Immature natural killer cell (primary cell): Measurements from ENCODE around the gene ABCA7. TPM values are rescaled to one million over a fixed set of nuclear protein-coding genes. Genes with fewer than 3 reads are reported as not detected.

Source experiments
- DNase-seq, 3 donors: peaks; one replicate each; pipeline ENCODE4 v3.0.0; 2022; ENCODE audit warnings: mixed read lengths in 1 of 3
- H3K27ac Mint-ChIP-seq, 6 donors: one replicate each; pipeline ENCODE4 v1.8.0; 2020; ENCODE audit warnings: mixed read lengths in 6 of 6, mild to moderate bottlenecking in 5 of 6, inconsistent platforms in 4 of 6, moderate library complexity in 3 of 6
- H3K27me3 Mint-ChIP-seq, 3 donors: one replicate each; pipeline ENCODE4 v1.8.0; 2020 to 2021; ENCODE audit warnings: low read depth in 3 of 3, mild to moderate bottlenecking in 3 of 3, mixed read lengths in 3 of 3, moderate library complexity in 3 of 3, inconsistent platforms in 1 of 3
- H3K36me3 Mint-ChIP-seq, 3 donors: one replicate each; pipeline ENCODE4 v1.8.0; 2020; ENCODE audit warnings: mixed read lengths in 3 of 3, inconsistent platforms in 2 of 3, mild to moderate bottlenecking in 2 of 3
- H3K4me1 Mint-ChIP-seq, 2 donors: one replicate each; pipeline ENCODE4 v1.8.0; 2020; ENCODE audit warnings: inconsistent platforms in 2 of 2, mild to moderate bottlenecking in 2 of 2, mixed read lengths in 2 of 2, moderate library complexity in 1 of 2
- H3K4me3 Mint-ChIP-seq, 5 donors: one replicate each; pipeline ENCODE4 v1.8.0; 2020; ENCODE audit warnings: mild to moderate bottlenecking in 5 of 5, mixed read lengths in 5 of 5, inconsistent platforms in 3 of 5, moderate library complexity in 3 of 5
- H3K9me3 Mint-ChIP-seq, 6 donors: one replicate each; pipeline ENCODE4 v1.8.0; 2020; ENCODE audit warnings: mild to moderate bottlenecking in 6 of 6, mixed read lengths in 6 of 6, inconsistent platforms in 4 of 6, moderate library complexity in 3 of 6
- polyA plus RNA-seq, 3 donors: library from polyadenylated mRNA; unstranded; fragments of 300-500 nt; fragmentation: Illumina TruSeq; gene quantifications; one replicate each; pipeline ENCODE4 v1.2.3, GENCODE V29; 2021

The ABCA7 gene
- polyA plus RNA-seq, 3 donors from 2014 or later: 4.5 to 13.3 (median 5.2) TPM

DNA sequence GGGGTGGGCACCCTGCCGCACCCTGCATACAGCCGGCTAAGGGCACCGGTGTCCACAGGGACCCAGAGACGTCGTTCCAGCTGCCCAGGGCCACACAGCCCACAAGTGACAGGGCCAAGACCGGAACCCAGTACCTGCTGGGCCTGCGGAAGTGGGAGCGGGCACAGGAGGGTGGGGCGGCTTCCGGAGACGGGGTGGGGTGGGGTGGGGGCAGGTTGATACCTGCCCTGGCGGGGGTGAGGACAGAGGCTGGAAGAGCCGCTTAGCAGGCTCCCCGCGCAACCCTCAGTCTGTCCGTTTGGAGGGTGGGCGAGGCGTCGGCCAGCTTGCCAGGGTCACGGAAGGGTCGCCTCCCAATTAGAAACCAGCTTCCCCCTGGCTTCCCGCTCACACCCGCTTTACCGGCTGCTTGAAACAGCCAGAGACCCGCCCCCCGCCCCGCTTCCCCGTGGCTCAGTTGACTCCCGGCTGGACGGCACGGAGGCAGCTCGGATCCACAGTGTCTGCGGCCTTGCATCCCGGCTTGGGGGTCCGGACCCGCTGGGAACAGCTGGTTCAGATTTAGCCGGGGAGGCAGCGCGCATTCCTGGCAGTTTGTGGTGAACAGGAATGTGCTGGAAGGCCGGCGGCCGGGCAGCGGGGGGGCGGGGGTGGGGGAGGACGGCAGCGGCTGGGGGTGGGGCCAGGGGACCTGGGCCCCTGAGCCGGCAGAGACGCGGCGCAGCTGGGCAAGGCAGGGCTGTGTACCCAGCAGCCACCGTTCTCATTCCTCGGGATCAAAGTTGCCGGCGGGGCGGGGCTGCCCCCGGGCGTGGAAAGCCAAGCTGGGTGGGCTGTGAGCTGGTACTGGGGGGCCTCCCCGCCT, 11.6 kb upstream of the ABCA7 start:
- peak; percentile 45 to 48 (median 46) for DNase-seq
- Mint-ChIP-seq H3K9me3 (no peaks in the 10 kb centered on the region), H3K27ac (peak overlapping the region; percentile 69 to 94 (median 85)), H3K27me3 (peaks cover 7 to 16% (median 11%) of the 10 kb centered on the region in 3 donors), H3K36me3 (peaks cover 1 to 5% (median 4%) of the 10 kb centered on the region in 3 donors), H3K4me3 (peak overlapping the region; percentile 86 to 96 (median 94)), H3K4me1 (peaks cover 23 to 25% of the 10 kb centered on the region in 2 donors)

DNA sequence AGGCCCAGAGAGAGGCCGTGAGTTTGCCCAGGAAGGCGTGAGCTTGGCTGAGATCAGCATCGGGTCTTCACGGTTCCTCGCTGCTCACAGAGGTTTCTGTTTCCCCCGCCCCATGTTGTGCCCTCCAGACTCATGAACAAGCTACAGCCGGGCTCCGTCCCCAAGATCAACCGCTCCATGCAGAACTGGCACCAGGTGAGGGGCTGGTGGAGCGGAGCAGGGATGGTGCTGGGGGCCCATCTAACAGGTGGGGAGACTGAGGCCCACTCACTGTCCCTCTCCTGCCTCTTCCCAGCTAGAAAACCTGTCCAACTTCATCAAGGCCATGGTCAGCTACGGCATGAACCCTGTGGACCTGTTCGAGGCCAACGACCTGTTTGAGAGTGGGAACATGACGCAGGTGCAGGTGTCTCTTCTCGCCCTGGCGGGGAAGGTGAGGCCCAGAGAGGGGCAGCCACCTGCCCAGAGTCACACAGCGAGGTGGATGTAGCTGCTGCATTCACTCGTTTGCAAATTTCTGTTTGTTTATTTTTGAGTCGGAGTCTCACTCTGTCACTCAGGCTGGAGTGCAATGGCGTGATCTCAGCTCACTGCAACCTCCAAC, 7.5 kb upstream of the ABCA7 start:
- Mint-ChIP-seq H3K4me3 (no peak overlapping the region), H3K9me3 (no peaks in the 10 kb centered on the region), H3K27ac (peak overlapping the region in 3 of 6 donors; percentile 10 to 26 (median 23)), H3K27me3 (peaks cover 9 to 13% (median 11%) of the 10 kb centered on the region in 3 donors), H3K4me1 (peaks cover 20 to 22% of the 10 kb centered on the region in 2 donors), H3K36me3 (peaks cover 4 to 7% (median 5%) of the 10 kb centered on the region in 3 donors)
- no peak for DNase-seq

GRCh38 chr19:1035998-1036621, 3.8 kb upstream of the ABCA7 start:
- H3K27ac Mint-ChIP-seq: peak overlapping the region in 3 of 6 donors; percentile 19 to 73 (median 57)
- peaks cover 37 to 39% of the 10 kb centered on the region in 2 donors for H3K4me1 Mint-ChIP-seq
- peaks cover 0 to 15% (median 3%) of the 10 kb centered on the region in 3 donors for H3K36me3 Mint-ChIP-seq
- DNase-seq: peak in 1 of 3 donors; percentile 31
- H3K9me3 Mint-ChIP-seq: no peaks in the 10 kb centered on the region
- peaks cover 0 to 16% (median 11%) of the 10 kb centered on the region in 3 donors for H3K27me3 Mint-ChIP-seq
- peak overlapping the region in 1 of 5 donors; percentile 21 for H3K4me3 Mint-ChIP-seq

DNA sequence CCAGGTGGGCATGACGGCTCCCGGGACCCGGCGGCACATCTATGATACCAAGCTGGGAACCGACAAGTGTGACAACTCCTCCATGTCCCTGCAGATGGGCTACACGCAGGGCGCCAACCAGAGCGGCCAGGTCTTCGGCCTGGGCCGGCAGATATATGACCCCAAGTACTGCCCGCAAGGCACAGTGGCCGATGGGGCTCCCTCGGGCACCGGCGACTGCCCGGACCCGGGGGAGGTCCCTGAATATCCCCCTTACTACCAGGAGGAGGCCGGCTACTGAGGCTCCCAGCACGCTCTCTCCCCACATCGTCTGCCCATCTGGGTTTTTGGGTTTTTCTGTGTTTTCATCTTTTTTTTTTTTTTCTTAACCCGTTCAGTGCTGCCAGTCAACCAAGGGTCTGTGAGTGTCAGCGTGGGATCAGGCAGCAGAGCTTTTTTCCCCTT, 2.3 kb upstream of the ABCA7 start:
- Mint-ChIP-seq H3K4me1 (peaks cover 41 to 45% of the 10 kb centered on the region in 2 donors), H3K27ac (peak overlapping the region in 5 of 6 donors; percentile 23 to 93 (median 92)), H3K36me3 (peaks cover 0 to 15% (median 3%) of the 10 kb centered on the region in 3 donors), H3K27me3 (peaks cover 0 to 18% (median 11%) of the 10 kb centered on the region in 3 donors), H3K4me3 (peak overlapping the region in 3 of 5 donors; percentile 97 to 99 (median 99)), H3K9me3 (no peaks in the 10 kb centered on the region)
- DNase-seq: no peak

DNA sequence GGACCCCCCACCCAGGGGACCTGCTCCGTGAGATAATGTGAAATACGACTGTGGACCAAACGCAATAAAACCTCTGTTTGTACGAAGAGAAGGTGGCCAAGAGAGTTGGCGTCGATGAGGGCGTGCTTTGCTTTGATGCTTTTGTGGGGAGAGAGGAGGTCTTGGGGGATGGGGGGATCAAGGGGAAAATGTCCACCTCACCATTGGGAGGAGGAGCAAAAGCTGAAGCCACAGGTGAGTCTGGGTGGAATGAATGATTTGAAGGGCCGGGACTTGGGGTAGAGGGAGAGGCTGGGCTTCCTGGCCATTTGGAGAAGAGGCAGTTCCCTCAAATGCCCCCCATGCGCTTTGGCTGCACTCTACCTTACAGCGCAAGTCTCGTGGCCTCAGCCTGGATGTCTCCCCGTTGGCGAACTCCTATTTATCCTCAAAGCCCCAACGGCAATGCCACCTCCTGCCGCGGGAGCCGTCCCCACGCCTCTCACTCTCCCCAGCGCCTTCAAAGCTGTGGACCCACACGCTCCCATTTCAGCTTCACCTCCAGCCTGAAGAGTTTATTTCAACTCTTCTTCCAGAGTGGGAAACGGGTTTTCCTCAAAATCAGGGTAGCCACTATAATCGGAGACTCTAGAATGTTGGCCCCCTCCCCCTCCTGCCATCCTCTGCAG, 795 bp upstream of the ABCA7 start:
- DNase-seq: no peak
- H3K36me3 Mint-ChIP-seq: peaks cover 0 to 12% (median 0%) of the 10 kb centered on the region in 3 donors
- H3K9me3 Mint-ChIP-seq: no peaks in the 10 kb centered on the region
- peaks cover 41 to 45% of the 10 kb centered on the region in 2 donors for H3K4me1 Mint-ChIP-seq
- H3K27ac Mint-ChIP-seq: peak overlapping the region in 5 of 6 donors; percentile 85 to 93 (median 92)
- H3K27me3 Mint-ChIP-seq: peaks cover 0 to 18% (median 11%) of the 10 kb centered on the region in 3 donors
- peak overlapping the region; percentile 30 to 99 (median 97) for H3K4me3 Mint-ChIP-seq

DNA sequence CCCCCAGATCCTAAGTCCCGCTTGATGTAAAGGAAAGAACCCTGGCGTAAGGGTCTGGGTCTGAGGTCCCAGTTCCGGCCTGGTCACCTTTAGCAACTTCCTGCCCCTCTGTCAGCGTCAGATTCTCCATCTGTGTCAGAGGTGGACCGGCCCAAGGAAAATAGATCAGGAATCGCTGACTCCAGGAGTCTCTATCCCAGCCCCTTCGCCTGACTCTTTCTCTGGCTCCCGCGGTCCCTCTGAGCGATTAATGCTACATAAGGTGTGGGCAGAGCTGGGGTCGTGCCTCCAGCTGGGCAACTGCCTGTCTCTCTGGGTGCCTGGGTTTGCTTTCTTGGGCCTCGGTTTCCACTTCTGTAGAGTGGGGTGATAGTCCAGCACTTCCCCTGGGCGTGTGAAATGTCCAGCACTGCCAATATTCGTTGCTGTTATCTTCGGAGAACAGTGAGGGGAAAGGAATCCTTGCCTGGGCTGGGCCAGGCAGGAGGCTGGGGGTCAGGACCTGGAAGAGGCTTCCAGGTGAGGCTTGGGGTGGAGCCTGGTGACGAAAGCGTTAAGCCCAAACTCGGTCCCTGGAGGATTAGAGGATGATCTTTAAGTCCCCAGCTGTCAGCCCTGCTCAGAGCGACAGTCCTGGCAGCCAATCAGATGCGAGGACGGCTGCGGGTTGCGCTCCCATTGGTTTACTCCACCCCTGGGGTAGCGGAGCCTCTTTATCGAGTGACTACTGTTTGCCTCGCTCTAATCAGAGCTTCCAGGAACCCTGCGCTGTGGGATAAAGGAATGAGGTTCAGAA, 767 bp downstream of the ABCA7 start:
- peaks cover 41 to 44% of the 10 kb centered on the region in 2 donors for H3K4me1 Mint-ChIP-seq
- peak overlapping the region; percentile 74 to 93 (median 92) for H3K27ac Mint-ChIP-seq
- no peaks in the 10 kb centered on the region for H3K9me3 Mint-ChIP-seq
- DNase-seq: peak; percentile 78 to 82 (median 80)
- peaks cover 0 to 16% (median 0%) of the 10 kb centered on the region in 3 donors for H3K36me3 Mint-ChIP-seq
- H3K4me3 Mint-ChIP-seq: peak overlapping the region; percentile 97 to 99 (median 98)
- peaks cover 0 to 18% (median 11%) of the 10 kb centered on the region in 3 donors for H3K27me3 Mint-ChIP-seq

GRCh38 chr19:1041272-1041834, 1.4 kb downstream of the ABCA7 start:
- Mint-ChIP-seq H3K9me3 (no peaks in the 10 kb centered on the region), H3K27me3 (peaks cover 0 to 15% (median 11%) of the 10 kb centered on the region in 3 donors), H3K4me1 (peaks cover 41 to 47% of the 10 kb centered on the region in 2 donors), H3K36me3 (peaks cover 0 to 16% (median 0%) of the 10 kb centered on the region in 3 donors), H3K4me3 (peak overlapping the region; percentile 97 to 99 (median 98)), H3K27ac (peak overlapping the region in 5 of 6 donors; percentile 24 to 93 (median 79))
- DNase-seq: no peak

GRCh38 chr19:1041835-1042685, 2.2 kb downstream of the ABCA7 start:
- peaks cover 0 to 13% (median 0%) of the 10 kb centered on the region in 3 donors for H3K36me3 Mint-ChIP-seq
- no peaks in the 10 kb centered on the region for H3K9me3 Mint-ChIP-seq
- peak overlapping the region in 3 of 5 donors; percentile 21 to 59 (median 26) for H3K4me3 Mint-ChIP-seq
- no peak for DNase-seq
- peaks cover 41 to 47% of the 10 kb centered on the region in 2 donors for H3K4me1 Mint-ChIP-seq
- H3K27ac Mint-ChIP-seq: no peak overlapping the region
- H3K27me3 Mint-ChIP-seq: peaks cover 0 to 15% (median 11%) of the 10 kb centered on the region in 3 donors

DNA sequence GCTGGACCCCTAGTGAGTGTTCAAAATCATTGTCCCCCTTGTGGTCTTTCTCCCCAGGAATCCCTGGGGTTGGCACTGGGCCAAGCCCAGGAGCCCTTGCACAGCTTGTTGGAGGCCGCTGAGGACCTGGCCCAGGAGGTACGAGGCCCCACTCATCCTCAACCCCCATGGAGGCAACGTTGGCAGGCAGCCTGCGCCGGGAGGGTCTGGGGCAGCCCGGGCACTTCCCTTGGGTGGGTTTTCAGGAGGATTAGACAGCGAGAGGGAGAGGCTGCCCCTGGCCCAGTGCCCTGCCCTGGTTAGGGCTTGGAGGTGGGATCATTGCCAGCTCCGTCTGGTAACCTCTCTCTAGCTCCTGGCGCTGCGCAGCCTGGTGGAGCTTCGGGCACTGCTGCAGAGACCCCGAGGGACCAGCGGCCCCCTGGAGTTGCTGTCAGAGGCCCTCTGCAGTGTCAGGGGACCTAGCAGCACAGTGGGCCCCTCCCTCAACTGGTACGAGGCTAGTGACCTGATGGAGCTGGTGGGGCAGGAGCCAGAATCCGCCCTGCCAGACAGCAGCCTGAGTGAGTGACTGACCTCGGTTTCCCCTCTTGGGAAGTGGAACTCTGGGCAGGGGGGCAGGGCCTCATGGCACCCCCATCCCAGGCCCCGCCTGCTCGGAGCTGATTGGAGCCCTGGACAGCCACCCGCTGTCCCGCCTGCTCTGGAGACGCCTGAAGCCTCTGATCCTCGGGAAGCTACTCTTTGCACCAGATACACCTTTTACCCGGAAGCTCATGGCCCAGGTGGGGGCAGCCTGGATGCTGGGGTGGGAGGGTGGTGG, 3.0 kb downstream of the ABCA7 start:
- H3K27me3 Mint-ChIP-seq: peaks cover 0 to 13% (median 9%) of the 10 kb centered on the region in 3 donors
- no peak for DNase-seq
- H3K4me3 Mint-ChIP-seq: peak overlapping the region in 3 of 5 donors; percentile 21 to 59 (median 26)
- peaks cover 36 to 42% of the 10 kb centered on the region in 2 donors for H3K4me1 Mint-ChIP-seq
- H3K27ac Mint-ChIP-seq: no peak overlapping the region
- H3K9me3 Mint-ChIP-seq: no peaks in the 10 kb centered on the region
- peaks cover 0 to 8% (median 0%) of the 10 kb centered on the region in 3 donors for H3K36me3 Mint-ChIP-seq

- peak; percentile 67 to 70 (median 70) for DNase-seq
- Mint-ChIP-seq H3K4me3 (peak overlapping the region in 1 of 5 donors; percentile 36), H3K9me3 (no peaks in the 10 kb centered on the region), H3K36me3 (peaks cover 0 to 4% (median 0%) of the 10 kb centered on the region in 3 donors), H3K27ac (peak overlapping the region in 2 of 6 donors; percentile 33 to 81), H3K27me3 (peaks cover 0 to 6% (median 4%) of the 10 kb centered on the region in 3 donors), H3K4me1 (peaks cover 13 to 20% of the 10 kb centered on the region in 2 donors)
These were observed 5.3 kb downstream of the ABCA7 start for GRCh38 chr19:1045247-1045603.
